Measurements from ENCODE around the gene PTPN11.
"Not testable (repeated sequence)": the region's sequence is repeated elsewhere in the genome, so short reads cannot be mapped to it uniquely, and the experiment has no call there.

The PTPN11 gene

GRCh38 chr12:112518365-112518735, 99.6 kb downstream of the PTPN11 start:
- DNase-seq = no peak

- DNase-seq = not testable (repeated sequence)
Measured at GRCh38 chr12:112519841-112520340, 101.1 kb downstream of the PTPN11 start.

- DNase-seq = no peak
Measured at GRCh38 chr12:112523856-112524255, 105.1 kb downstream of the PTPN11 start.

GRCh38 chr12:112524269-112524668, 105.5 kb downstream of the PTPN11 start:
- no peak for DNase-seq

- no peak for DNase-seq
Measured at GRCh38 chr12:112524676-112525425, 106.1 kb downstream of the PTPN11 start.

- no peak for DNase-seq
Measured at GRCh38 chr12:112525426-112525809, 106.7 kb downstream of the PTPN11 start.

GRCh38 chr12:112527082-112527481, 108.3 kb downstream of the PTPN11 start:
- DNase-seq = no peak

GRCh38 chr12:112527501-112527900, 108.8 kb downstream of the PTPN11 start:
- DNase-seq = no peak

GRCh38 chr12:112528521-112528920, 109.8 kb downstream of the PTPN11 start:
- no peak for DNase-seq

GRCh38 chr12:112530941-112531340, 112.2 kb downstream of the PTPN11 start:
- no peak for DNase-seq

GRCh38 chr12:112532106-112532505, 113.4 kb downstream of the PTPN11 start:
- DNase-seq = no peak

- DNase-seq = no peak
Measured at GRCh38 chr12:112533528-112533927, 114.8 kb downstream of the PTPN11 start.

- DNase-seq = no peak
Measured at GRCh38 chr12:112535017-112535416, 116.3 kb downstream of the PTPN11 start.

- DNase-seq = no peak
Measured at GRCh38 chr12:112535637-112536366, 117.1 kb downstream of the PTPN11 start.

- DNase-seq = no peak
Measured at GRCh38 chr12:112536367-112536730, 117.6 kb downstream of the PTPN11 start.

- DNase-seq = no peak
Measured at GRCh38 chr12:112537710-112538396, 119.1 kb downstream of the PTPN11 start.

- no peak for DNase-seq
Measured at GRCh38 chr12:112538740-112539139, 120.0 kb downstream of the PTPN11 start.

GRCh38 chr12:112539221-112539620, 120.5 kb downstream of the PTPN11 start:
- no peak for DNase-seq

- no peak for DNase-seq
Measured at GRCh38 chr12:112540021-112540420, 121.3 kb downstream of the PTPN11 start.

- DNase-seq = no peak
Measured at GRCh38 chr12:112543751-112544150, 125.0 kb downstream of the PTPN11 start.

GRCh38 chr12:112546339-112546738, 127.6 kb downstream of the PTPN11 start:
- no peak for DNase-seq

GRCh38 chr12:112546996-112547395, 128.2 kb downstream of the PTPN11 start:
- no peak for DNase-seq

GRCh38 chr12:112549031-112549430, 130.3 kb downstream of the PTPN11 start:
- no peak for DNase-seq

GRCh38 chr12:112551681-112552080, 132.9 kb downstream of the PTPN11 start:
- no peak for DNase-seq

All from activated CD4-positive, alpha-beta T cell treated with anti-CD3 and anti-CD28 coated beads, Interleukin-10, Interleukin-2, amounts not matched to agents 100 ng/mL and 50 ng/mL, durations not matched to agents 16 hours and 8 hours (primary cell).